ENCODE measurements around the gene ZNF775.

Gene ZNF775

DNA sequence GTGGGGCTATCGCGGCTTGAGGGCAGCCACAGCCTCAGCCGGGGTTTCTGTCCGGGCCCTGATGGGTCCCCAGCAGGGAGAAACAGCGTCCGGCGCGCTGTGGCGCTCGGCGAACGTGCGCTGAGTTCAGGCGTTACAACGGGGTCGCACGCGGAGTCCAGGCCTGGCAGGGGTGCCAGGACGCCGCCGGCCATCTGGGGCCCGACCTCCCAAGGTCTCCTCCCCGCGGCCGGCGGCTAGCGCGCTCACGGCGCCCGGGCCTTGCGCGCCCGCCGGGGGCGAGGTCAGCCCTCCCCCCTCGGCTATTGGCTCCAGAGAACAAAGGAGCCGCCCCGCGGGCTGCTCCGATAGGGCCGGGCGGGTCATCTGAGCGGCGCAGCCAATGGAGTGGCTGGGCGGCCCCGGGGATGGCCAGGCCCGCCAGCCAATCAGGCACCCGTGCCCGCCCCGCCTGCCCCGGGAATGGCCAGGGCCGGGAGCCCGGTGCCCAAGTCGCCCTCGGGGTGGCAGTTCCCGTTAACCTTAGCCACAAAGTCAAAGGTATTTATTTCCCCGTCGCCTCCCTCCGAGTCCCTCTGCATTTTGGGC lies at the start of gene ZNF775:
TSS of gene ZNF775 (plus strand) at position 478 of the 588 bp plus-strand sequence. CDS start 9,141 bp downstream, outside the sequence.
- peak; percentile 93 for DNase-seq (ENCODE audit: low read depth)
- TF ChIP-seq, protein P1, sequence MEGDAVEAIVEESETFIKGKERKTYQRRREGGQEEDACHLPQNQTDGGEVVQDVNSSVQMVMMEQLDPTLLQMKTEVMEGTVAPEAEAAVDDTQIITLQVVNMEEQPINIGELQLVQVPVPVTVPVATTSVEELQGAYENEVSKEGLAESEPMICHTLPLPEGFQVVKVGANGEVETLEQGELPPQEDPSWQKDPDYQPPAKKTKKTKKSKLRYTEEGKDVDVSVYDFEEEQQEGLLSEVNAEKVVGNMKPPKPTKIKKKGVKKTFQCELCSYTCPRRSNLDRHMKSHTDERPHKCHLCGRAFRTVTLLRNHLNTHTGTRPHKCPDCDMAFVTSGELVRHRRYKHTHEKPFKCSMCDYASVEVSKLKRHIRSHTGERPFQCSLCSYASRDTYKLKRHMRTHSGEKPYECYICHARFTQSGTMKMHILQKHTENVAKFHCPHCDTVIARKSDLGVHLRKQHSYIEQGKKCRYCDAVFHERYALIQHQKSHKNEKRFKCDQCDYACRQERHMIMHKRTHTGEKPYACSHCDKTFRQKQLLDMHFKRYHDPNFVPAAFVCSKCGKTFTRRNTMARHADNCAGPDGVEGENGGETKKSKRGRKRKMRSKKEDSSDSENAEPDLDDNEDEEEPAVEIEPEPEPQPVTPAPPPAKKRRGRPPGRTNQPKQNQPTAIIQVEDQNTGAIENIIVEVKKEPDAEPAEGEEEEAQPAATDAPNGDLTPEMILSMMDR (conservative IDR thresholded peaks at IDR 0.05; ENCODE audit: low read depth, low read length): no peak
- peak within 1 kb of the TSS; percentile 87 for H3K4me3 ChIP-seq (ENCODE audit: low read depth, low read length)

DNA sequence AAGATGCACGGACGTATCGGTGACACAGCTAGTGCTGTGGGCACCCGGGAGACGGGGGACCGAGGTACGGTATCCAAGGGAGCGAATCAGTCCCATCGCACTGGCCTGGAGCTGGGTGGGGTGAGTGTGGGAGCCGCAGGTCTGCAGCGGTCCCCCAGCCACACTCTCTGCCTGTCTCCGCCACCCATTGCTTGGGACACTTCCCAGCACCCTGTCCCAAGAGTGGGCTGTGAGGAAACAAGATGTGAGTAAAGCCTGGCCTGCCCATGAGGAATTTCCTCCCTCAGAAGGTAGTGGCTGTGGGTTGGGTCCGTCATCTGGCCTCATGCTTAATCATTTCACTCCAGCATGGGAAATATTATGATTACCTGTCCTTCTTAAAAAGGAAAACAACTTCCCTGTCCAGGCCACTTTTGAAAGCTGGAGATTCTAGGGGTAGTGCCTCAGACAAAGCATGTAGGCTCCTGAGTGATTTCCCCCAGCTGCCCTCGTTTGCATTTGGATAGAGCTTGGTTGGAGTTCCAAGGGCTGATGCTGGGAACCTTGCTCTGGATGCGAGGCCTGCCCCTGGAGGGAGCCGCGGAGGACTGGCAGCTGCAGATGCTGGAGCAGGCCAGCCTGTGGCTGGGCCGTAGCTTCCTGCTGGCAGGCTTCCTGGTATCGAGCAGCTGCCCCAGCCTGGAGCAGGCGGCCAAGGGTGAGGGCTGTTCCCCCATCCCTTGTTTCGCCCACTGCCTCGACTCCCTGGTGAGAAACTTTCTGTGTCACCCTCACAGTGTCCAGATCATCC lies 49.6 kb upstream of the ZNF775 start:
- no peak for DNase-seq (ENCODE audit: low read depth)
- TF ChIP-seq, protein P1 (conservative IDR thresholded peaks at IDR 0.05; ENCODE audit: low read depth, low read length): no peak
- H3K4me3 ChIP-seq (ENCODE audit: low read depth, low read length): no peak overlapping the region

DNA sequence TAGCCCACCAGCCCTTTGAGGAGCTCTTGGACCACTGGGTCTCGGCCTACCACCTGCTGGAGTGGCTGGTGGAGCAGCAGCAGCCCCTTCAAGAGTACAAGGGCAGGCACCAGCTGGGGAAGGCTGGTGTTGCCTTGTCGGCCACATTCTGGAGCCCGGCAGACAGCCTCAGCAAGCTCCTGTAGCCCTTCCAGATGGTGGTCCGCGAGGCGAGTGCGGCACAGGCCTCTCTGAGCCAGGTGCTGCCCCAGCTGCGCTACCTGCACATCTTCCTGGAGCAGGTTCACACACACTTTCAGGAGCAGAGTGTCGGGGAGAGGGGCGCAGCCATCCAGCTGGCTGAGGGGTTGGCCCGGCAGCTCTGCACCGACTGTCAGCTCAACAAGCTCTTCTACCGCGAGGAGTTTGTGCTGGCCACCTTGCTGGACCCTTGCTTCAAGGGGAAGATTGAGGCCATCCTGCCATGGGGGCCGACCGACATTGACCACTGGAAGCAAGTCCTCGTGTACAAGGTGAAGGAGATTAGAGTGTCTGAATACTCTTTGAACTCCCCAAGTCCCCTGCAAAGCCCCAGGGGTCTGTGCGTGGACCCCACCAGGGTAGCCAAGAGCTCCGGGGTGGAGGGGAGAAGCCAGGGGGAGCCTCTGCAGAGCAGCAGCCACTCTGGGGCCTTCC lies 48.8 kb upstream of the ZNF775 start:
- DNase-seq (ENCODE audit: low read depth): no peak
- TF ChIP-seq, protein P1 (conservative IDR thresholded peaks at IDR 0.05; ENCODE audit: low read depth, low read length): no peak
- H3K4me3 ChIP-seq (ENCODE audit: low read depth, low read length): no peak overlapping the region

DNA sequence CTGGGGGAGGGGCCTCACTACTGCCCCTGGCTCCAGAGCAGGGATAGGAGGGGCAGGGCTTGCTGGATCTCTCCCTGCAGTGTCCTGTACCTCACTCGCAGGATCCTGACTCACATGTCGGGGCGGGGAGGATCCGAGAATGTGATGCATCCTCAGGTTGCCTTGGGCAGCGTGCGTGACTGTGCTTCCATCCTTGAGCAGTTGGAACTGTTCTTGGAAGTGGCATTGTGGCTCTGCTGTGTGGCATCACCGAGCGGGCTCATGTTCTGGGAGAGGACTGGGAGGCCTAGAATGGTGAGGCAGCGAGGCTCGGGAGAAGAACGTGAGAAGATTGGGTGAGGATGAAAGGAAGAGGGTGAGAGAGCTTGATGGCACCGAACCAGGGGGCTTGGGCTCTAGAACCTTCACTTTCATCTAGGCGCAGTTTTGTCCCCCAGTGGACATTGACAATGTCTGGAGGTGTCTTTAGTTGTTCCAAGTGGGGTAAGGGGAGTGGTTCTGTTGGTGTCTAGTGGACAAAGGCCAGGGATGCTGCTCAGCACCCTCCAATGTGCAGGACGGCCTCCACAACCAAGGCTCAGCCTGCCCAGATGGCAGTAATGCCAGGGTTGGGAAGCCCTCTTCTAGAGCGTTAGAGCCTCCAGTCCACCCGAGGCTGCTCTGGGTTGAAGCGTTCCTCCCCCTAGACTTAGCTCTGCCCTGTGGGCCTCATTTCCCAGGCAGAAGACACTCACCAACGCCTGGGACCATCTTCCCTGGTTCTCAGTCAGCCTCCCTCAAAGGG lies 46.1 kb upstream of the ZNF775 start:
- DNase-seq (ENCODE audit: low read depth): no peak
- H3K4me3 ChIP-seq (ENCODE audit: low read depth, low read length): no peak overlapping the region
- TF ChIP-seq, protein P1 (conservative IDR thresholded peaks at IDR 0.05; ENCODE audit: low read depth, low read length): no peak

DNA sequence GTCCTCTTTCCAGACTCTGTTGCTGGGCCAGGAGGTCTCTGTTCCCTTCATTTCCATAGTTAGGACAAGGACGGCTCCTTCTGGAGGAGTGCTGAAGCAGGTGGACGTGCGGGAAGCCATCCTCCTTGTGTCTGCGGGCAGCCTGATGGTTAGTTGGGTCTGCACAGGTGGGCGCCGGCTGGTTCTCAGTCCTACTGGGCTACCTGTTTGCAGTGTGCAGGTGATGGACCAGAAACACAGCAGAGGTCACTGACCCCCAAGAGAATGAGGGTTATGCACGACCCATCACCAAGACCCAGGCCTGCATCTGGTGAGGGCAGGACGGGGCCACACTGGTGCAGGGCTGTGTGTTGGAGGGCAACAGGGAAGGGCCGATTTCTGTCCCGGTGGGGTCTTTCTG lies 45.5 kb upstream of the ZNF775 start:
- TF ChIP-seq, protein P1 (conservative IDR thresholded peaks at IDR 0.05; ENCODE audit: low read depth, low read length): no peak

DNA sequence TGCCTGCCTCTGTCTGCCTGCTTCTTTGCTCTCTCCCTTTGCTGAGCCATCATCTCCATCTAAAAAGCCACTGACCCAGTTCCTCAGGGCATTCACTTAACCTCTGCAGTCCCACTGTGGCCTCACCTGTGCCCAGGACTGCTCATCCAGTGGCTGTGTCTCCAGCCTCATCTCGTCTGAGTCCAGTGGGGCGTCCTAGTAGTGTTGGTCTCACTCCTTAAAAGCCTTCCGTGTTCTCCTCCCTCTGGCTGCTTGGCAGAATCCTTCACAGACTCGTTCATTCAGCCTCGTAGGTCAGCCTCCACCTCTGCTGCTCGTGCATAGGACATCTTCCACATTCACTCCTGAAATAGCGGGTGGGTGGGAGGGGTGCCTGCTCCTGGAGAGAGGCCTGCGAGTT lies 45.0 kb upstream of the ZNF775 start:
- no peak for DNase-seq (ENCODE audit: low read depth)
- TF ChIP-seq, protein P1 (conservative IDR thresholded peaks at IDR 0.05; ENCODE audit: low read depth, low read length): no peak
- H3K4me3 ChIP-seq (ENCODE audit: low read depth, low read length): no peak overlapping the region

More for the DNA sequence above, 45.5 kb upstream of the ZNF775 start:
- no peak overlapping the region for H3K4me3 ChIP-seq (ENCODE audit: low read depth, low read length)
- no peak for DNase-seq (ENCODE audit: low read depth)

All from choroid plexus epithelial cell (primary cell).